GM23338 (cell line): ENCODE data around the gene LYSET.

Source experiments
- CTCF ChIP-seq, 2 experiments: fragments of 200-600 bp in 1 of 2; sonication (generic) in 1 of 2; conservative IDR thresholded peaks; 2 replicates each; pipeline versions ENCODE4 v1.5.1 to v1.6.1; 2016 to 2017; ENCODE audit warnings: antibody characterized with exemption in 2 of 2, low read depth in 2 of 2, mild to moderate bottlenecking in 2 of 2, moderate library complexity in 1 of 2
- EZH2 ChIP-seq: fragments of 200-600 bp; sonication (generic); IDR thresholded peaks from one replicate; pipeline ENCODE4 v1.8.0; 2017; ENCODE audit warnings: antibody characterized with exemption, mild to moderate bottlenecking, low read depth; ENCODE audit not compliant: unreplicated experiment
- EZH2phosphoT487 ChIP-seq: fragments of 200-600 bp; sonication (generic); IDR thresholded peaks from one replicate; pipeline ENCODE4 v1.8.1; 2018; ENCODE audit warnings: antibody characterized with exemption; ENCODE audit not compliant: unreplicated experiment
- JUNB ChIP-seq: IDR thresholded peaks from one replicate; pipeline ENCODE4 v1.6.1; 2016; ENCODE audit warnings: antibody characterized with exemption; ENCODE audit not compliant: unreplicated experiment
- NANOG ChIP-seq: IDR thresholded peaks from 2 replicates; pipeline ENCODE4 v1.6.1; 2016; ENCODE audit warnings: antibody characterized with exemption, borderline replicate concordance
- POLR2AphosphoS5 ChIP-seq: IDR thresholded peaks from 2 replicates; pipeline ENCODE4 v1.6.1; 2016; ENCODE audit warnings: antibody characterized with exemption, low read depth
- REST ChIP-seq: IDR thresholded peaks from one replicate; pipeline ENCODE4 v1.6.1; 2018; ENCODE audit warnings: antibody characterized with exemption; ENCODE audit not compliant: unreplicated experiment
- STAT1 ChIP-seq: IDR thresholded peaks from one replicate; pipeline ENCODE4 v1.6.1; 2016; ENCODE audit warnings: antibody characterized with exemption; ENCODE audit not compliant: unreplicated experiment
- TF ChIP-seq, protein P1 (sequence below): IDR thresholded peaks from 2 replicates; pipeline ENCODE4 v1.6.1; 2016; ENCODE audit warnings: antibody characterized with exemption

GRCh38 chr14:93183596-93184317 lies 1.4 kb upstream of the LYSET start:
- no peak for TF ChIP-seq EZH2
- TF ChIP-seq CTCF (conservative IDR thresholded peaks at IDR 0.05; ENCODE audit: low read depth in 2 of 2), result no peak
- no peak for TF ChIP-seq REST
- no peak for TF ChIP-seq POLR2AphosphoS5
- no peak for TF ChIP-seq EZH2phosphoT487
- TF ChIP-seq STAT1, result no peak
- no peak for TF ChIP-seq NANOG
- TF ChIP-seq, protein P1, sequence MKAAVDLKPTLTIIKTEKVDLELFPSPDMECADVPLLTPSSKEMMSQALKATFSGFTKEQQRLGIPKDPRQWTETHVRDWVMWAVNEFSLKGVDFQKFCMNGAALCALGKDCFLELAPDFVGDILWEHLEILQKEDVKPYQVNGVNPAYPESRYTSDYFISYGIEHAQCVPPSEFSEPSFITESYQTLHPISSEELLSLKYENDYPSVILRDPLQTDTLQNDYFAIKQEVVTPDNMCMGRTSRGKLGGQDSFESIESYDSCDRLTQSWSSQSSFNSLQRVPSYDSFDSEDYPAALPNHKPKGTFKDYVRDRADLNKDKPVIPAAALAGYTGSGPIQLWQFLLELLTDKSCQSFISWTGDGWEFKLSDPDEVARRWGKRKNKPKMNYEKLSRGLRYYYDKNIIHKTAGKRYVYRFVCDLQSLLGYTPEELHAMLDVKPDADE, result no peak
- TF ChIP-seq JUNB, result no peak
